ENCODE results near the gene PRKCH. TPM values are rescaled to one million over a fixed set of nuclear protein-coding genes. Genes with fewer than 3 reads are reported as not detected.

The PRKCH gene
- total RNA-seq, 1 experiment from 2014 or later, result 10.3 TPM

GRCh38 chr14:61344437-61345150 is 23.2 kb downstream of the PRKCH start (continued):
- TF ChIP-seq MXD4 (CRISPR knock-in tag; IDR thresholded peaks at IDR 0.05; ENCODE audit: borderline replicate concordance), result no peak
- TF ChIP-seq ZNF423 (CRISPR knock-in tag; IDR thresholded peaks at IDR 0.05), result no peak
- TF ChIP-seq ETV6 (CRISPR knock-in tag; IDR thresholded peaks at IDR 0.05), result no peak
- TF ChIP-seq NR1H2 (CRISPR knock-in tag; IDR thresholded peaks at IDR 0.05), result no peak
- TF ChIP-seq ATF1 (CRISPR knock-in tag; IDR thresholded peaks at IDR 0.05), result no peak
- TF ChIP-seq TCF7 (CRISPR knock-in tag; IDR thresholded peaks at IDR 0.05; ENCODE audit: low read depth), result no peak
- no peak for TF ChIP-seq ZNF512 (CRISPR knock-in tag; IDR thresholded peaks at IDR 0.05; ENCODE audit: borderline replicate concordance)
- TF ChIP-seq JAZF1 (CRISPR knock-in tag; IDR thresholded peaks at IDR 0.05), result no peak
- TF ChIP-seq NR2C2 (CRISPR knock-in tag; IDR thresholded peaks at IDR 0.05), result no peak
- no peak for TF ChIP-seq HMGXB4 (CRISPR knock-in tag; IDR thresholded peaks at IDR 0.05)
- no peak for TF ChIP-seq SP1 (CRISPR knock-in tag; conservative IDR thresholded peaks at IDR 0.05)
- TF ChIP-seq ZNF425 (CRISPR knock-in tag; conservative IDR thresholded peaks at IDR 0.05), result no peak

GRCh38 chr14:61345151-61345482 is 23.7 kb downstream of the PRKCH start:
- POLR2A ChIA-PET, result no interaction called here
- CTCF ChIA-PET, result no interaction called here
- ATAC-seq (no peak), DNase-seq (ENCODE audit: low spot score) (no peak)
- no peak overlapping the region for H3K4me3 Mint-ChIP-seq
- no peaks in the 10 kb centered on the region; the same call in 1 of the 2 replicates for H3K9me3 Mint-ChIP-seq
- H3K36me3 Mint-ChIP-seq, result no peaks in the 10 kb centered on the region
- H3K27me3 Mint-ChIP-seq (ENCODE audit: low read depth), result no peaks in the 10 kb centered on the region
- no peak overlapping the region for H3K27ac Mint-ChIP-seq
- H3K4me1 Mint-ChIP-seq, result peaks cover 4% of the 10 kb centered on the region
- TF ChIP-seq USF2 (CRISPR knock-in tag; IDR thresholded peaks at IDR 0.05), result no peak
- TF ChIP-seq CREB1 (CRISPR knock-in tag; IDR thresholded peaks at IDR 0.05), result no peak
- TF ChIP-seq ELF4 (CRISPR knock-in tag; IDR thresholded peaks at IDR 0.05; ENCODE audit: low read depth), result no peak

- ATAC-seq, result no peak
- ChIA-PET CTCF (no interaction called here), POLR2A (no interaction called here)
- TF ChIP-seq OVOL2 (CRISPR knock-in tag; IDR thresholded peaks at IDR 0.05; ENCODE audit: borderline replicate concordance), result no peak
- TF ChIP-seq E2F5 (CRISPR knock-in tag; IDR thresholded peaks at IDR 0.05), result no peak
- no peak for TF ChIP-seq NFATC4 (CRISPR knock-in tag; IDR thresholded peaks at IDR 0.05)
- TF ChIP-seq JAZF1 (CRISPR knock-in tag; IDR thresholded peaks at IDR 0.05), result no peak
- TF ChIP-seq GRHL2 (CRISPR knock-in tag; IDR thresholded peaks at IDR 0.05; ENCODE audit: insufficient replicate concordance, severe bottlenecking), result no peak
- TF ChIP-seq RELA (CRISPR knock-in tag; IDR thresholded peaks at IDR 0.05; ENCODE audit: borderline replicate concordance), result no peak
- no peak for TF ChIP-seq ARID4B (CRISPR knock-in tag; IDR thresholded peaks at IDR 0.05; ENCODE audit: borderline replicate concordance)
- no peak for TF ChIP-seq TEAD1 (CRISPR knock-in tag; IDR thresholded peaks at IDR 0.05)
- no peak for TF ChIP-seq ATF1 (CRISPR knock-in tag; IDR thresholded peaks at IDR 0.05)
- TF ChIP-seq MYBL2 (CRISPR knock-in tag; IDR thresholded peaks at IDR 0.05), result no peak
- TF ChIP-seq ETV6 (CRISPR knock-in tag; IDR thresholded peaks at IDR 0.05), result no peak
These were observed 24.8 kb downstream of the PRKCH start for GRCh38 chr14:61346221-61346620.

More at GRCh38 chr14:61346221-61346620, 24.8 kb downstream of the PRKCH start:
- DNase-seq (ENCODE audit: low spot score), result no peak
- H3K27me3 Mint-ChIP-seq (ENCODE audit: low read depth), result no peaks in the 10 kb centered on the region
- H3K4me1 Mint-ChIP-seq, result peaks cover 4% of the 10 kb centered on the region
- no peaks in the 10 kb centered on the region; the same call in 1 of the 2 replicates for H3K9me3 Mint-ChIP-seq
- H3K27ac Mint-ChIP-seq, result no peak overlapping the region
- no peaks in the 10 kb centered on the region for H3K36me3 Mint-ChIP-seq
- no peak overlapping the region for H3K4me3 Mint-ChIP-seq

Data from WTC11 (cell line).